Coronary artery (tissue), 2 donors: ENCODE data around the gene SMC5.

Experiments used
- DNase-seq: peaks from one replicate; pipeline ENCODE4 v3.0.0-alpha.2; 2017; ENCODE audit warnings: low spot score
- H3K27ac ChIP-seq, 2 donors: fragments of 200-600 bp; sonication (generic); one replicate each; pipeline ENCODE4 v1.5.1; 2016 to 2019
- H3K4me3 ChIP-seq: fragments of 200-600 bp; sonication (generic); 2 replicates; pipeline ENCODE4 v1.5.1; 2016; ENCODE audit warnings: mild to moderate bottlenecking, moderate library complexity
- TF ChIP-seq, protein P1 (sequence below): fragments of 200-600 bp; sonication (generic); IDR thresholded peaks from one replicate; pipeline ENCODE4 v1.5.1; 2019; ENCODE audit warnings: antibody characterized with exemption

The SMC5 gene

GRCh38 chr9:70257502-70257901 is 1.3 kb upstream of the SMC5 start:
- Histone ChIP-seq H3K27ac (peak overlapping the region; percentile 93 to 95), H3K4me3 (peak overlapping the region; percentile 82)
- TF ChIP-seq, protein P1, sequence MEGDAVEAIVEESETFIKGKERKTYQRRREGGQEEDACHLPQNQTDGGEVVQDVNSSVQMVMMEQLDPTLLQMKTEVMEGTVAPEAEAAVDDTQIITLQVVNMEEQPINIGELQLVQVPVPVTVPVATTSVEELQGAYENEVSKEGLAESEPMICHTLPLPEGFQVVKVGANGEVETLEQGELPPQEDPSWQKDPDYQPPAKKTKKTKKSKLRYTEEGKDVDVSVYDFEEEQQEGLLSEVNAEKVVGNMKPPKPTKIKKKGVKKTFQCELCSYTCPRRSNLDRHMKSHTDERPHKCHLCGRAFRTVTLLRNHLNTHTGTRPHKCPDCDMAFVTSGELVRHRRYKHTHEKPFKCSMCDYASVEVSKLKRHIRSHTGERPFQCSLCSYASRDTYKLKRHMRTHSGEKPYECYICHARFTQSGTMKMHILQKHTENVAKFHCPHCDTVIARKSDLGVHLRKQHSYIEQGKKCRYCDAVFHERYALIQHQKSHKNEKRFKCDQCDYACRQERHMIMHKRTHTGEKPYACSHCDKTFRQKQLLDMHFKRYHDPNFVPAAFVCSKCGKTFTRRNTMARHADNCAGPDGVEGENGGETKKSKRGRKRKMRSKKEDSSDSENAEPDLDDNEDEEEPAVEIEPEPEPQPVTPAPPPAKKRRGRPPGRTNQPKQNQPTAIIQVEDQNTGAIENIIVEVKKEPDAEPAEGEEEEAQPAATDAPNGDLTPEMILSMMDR: no peak
- DNase-seq: no peak

- TF ChIP-seq, protein P1: no peak
- H3K27ac ChIP-seq: peak overlapping the region; percentile 93 to 95
- no peak for DNase-seq
- peak overlapping the region; percentile 82 for H3K4me3 ChIP-seq
These were observed 637 bp upstream of the SMC5 start for GRCh38 chr9:70257991-70258691.

DNA sequence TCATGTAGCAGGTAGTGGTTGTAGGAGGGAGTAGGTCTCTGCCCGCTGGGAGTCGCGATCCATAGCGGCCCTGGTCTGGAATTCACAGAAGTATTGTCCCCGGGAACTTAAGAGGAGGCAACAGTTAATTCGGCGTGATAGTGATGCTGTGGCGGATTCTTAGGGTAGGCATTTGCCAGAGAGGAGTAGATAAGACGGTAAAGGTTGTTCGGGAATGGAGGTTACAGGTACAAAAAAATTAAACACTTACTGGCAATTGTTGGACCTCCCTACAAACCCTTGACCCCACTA is 679 bp downstream of the SMC5 start:
- peak overlapping the region; percentile 93 to 95 for H3K27ac ChIP-seq
- TF ChIP-seq, protein P1: no peak
- H3K4me3 ChIP-seq: peak overlapping the region; percentile 82
- no peak for DNase-seq

DNA sequence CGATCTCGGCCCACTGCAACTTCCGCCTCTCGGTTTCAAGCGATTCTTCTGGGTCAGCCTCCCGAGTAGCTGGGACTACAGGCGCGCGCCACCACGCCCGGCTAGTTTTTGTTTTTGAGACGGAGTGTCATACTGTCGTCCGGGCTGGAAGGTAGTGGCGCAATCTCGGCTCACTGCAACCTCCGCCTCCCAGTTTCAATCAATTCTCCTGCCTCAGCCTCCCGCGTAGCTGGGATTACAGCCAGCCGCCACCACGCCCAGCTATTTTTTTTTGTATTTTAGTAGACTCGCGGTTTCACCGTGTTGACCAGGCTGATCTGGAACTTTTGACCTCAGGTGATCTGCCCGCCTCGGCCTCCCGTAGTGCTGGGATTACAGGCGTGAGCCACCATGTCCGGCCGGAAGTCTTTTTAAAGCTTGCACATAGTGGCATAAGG is 1.2 kb downstream of the SMC5 start:
- peak overlapping the region; percentile 82 for H3K4me3 ChIP-seq
- TF ChIP-seq, protein P1: no peak
- no peak for DNase-seq
- H3K27ac ChIP-seq: no peak overlapping the region

- Histone ChIP-seq H3K27ac (no peak overlapping the region), H3K4me3 (peak overlapping the region; percentile 82)
- TF ChIP-seq, protein P1: no peak
- DNase-seq: no peak
These were observed 1.8 kb downstream of the SMC5 start for GRCh38 chr9:70260606-70261005.

GRCh38 chr9:70261131-70261870 is 2.5 kb downstream of the SMC5 start:
- Histone ChIP-seq H3K4me3 (peak overlapping the region; percentile 82), H3K27ac (no peak overlapping the region)

More at GRCh38 chr9:70261131-70261870, 2.5 kb downstream of the SMC5 start:
- TF ChIP-seq, protein P1: no peak
- no peak for DNase-seq
